ENCODE measurements around the gene SKA1.

DNA sequence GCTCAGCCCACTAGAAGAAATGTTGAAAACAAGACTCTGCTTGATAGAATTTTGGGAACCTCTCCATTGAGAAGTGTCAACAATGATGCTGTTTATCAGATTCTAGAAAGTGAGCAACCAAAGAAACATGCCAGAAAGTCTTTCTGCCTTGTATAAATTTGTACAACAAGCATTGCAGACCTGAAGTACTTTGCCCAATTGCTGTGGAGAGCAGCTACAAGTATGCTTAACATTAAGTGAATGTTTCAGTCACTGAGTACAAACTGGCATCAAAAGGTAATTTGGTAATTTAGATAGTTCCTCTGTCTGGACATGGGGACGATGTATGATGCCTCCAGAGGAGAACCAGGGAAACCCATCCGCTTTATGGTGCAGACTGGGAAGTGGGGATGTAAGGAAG lies 33.4 kb upstream of the SKA1 start:
- TF ChIP-seq, protein P1, sequence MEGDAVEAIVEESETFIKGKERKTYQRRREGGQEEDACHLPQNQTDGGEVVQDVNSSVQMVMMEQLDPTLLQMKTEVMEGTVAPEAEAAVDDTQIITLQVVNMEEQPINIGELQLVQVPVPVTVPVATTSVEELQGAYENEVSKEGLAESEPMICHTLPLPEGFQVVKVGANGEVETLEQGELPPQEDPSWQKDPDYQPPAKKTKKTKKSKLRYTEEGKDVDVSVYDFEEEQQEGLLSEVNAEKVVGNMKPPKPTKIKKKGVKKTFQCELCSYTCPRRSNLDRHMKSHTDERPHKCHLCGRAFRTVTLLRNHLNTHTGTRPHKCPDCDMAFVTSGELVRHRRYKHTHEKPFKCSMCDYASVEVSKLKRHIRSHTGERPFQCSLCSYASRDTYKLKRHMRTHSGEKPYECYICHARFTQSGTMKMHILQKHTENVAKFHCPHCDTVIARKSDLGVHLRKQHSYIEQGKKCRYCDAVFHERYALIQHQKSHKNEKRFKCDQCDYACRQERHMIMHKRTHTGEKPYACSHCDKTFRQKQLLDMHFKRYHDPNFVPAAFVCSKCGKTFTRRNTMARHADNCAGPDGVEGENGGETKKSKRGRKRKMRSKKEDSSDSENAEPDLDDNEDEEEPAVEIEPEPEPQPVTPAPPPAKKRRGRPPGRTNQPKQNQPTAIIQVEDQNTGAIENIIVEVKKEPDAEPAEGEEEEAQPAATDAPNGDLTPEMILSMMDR (IDR thresholded peaks at IDR 0.05 in 8 of 11, conservative IDR thresholded peaks at IDR 0.05 in 3 of 11), result no peak
- no peak for TF ChIP-seq POLR2A (IDR thresholded peaks at IDR 0.05)

Data from spleen (tissue), 7 donors.